Progenitor cell of endocrine pancreas (in vitro differentiated cells): ENCODE results near the gene KCNK3. TPM values are rescaled to one million over a fixed set of nuclear protein-coding genes. Genes with fewer than 3 reads are reported as not detected.

Experiments
- DNase-seq: peaks from one replicate; pipeline ENCODE4 v3.0.0; 2021; ENCODE audit warnings: low spot score; ENCODE audit not compliant: unreplicated experiment
- H3K27ac Mint-ChIP-seq: 2 replicates; pipeline ENCODE4 v1.8.0; 2021; ENCODE audit warnings: mild to moderate bottlenecking, moderate library complexity, mixed read lengths
- H3K27me3 Mint-ChIP-seq: 2 replicates; pipeline ENCODE4 v1.8.0; 2021; ENCODE audit warnings: mixed read lengths
- H3K36me3 Mint-ChIP-seq: 2 replicates; pipeline ENCODE4 v1.8.0; 2022; ENCODE audit warnings: mixed read lengths; ENCODE audit not compliant: insufficient read depth
- H3K4me1 Mint-ChIP-seq: 2 replicates; pipeline ENCODE4 v1.8.0; 2021; ENCODE audit warnings: low read depth, mixed read lengths
- H3K4me3 Mint-ChIP-seq: 2 replicates; pipeline ENCODE4 v1.8.0; 2021; ENCODE audit warnings: low read depth, mild to moderate bottlenecking, moderate library complexity, mixed read lengths
- H3K9me3 Mint-ChIP-seq: 2 replicates; pipeline ENCODE4 v1.8.0; 2021; ENCODE audit warnings: low read depth, mixed read lengths
- total RNA-seq: library from RNA; stranded (reverse); gene quantifications from 2 replicates; pipeline ENCODE4 v1.2.1, GENCODE V29; 2021
- TF ChIP-seq, protein P1 (sequence below): fragments of 200-600 bp; sonication (generic); IDR thresholded peaks from one replicate; pipeline ENCODE4 v1.5.0; 2021; ENCODE audit warnings: antibody characterized with exemption, mild to moderate bottlenecking; ENCODE audit not compliant: unreplicated experiment

KCNK3 gene
- total RNA-seq, 1 donor from 2014 or later: 1.5 TPM

DNA sequence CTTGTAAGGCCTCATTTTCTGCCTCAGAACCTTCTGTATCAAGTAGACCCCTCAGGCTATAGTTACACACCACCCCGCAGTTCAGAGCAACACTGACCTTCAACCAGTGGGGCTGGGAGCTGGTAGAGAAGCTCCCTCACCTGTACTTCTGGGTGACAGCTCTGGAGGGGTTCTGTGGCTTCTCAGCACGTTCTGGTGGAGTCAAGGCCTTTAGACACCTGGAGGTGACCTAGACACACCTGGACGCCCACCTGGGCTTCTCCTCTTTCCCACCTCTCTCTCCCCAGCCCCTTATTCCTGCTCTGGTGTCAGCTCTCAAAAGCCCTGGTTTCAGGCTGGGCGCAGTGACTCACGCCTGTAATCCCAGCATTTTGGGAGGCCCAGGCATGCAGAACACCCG, 44.0 kb upstream of the KCNK3 start:
- Mint-ChIP-seq H3K9me3 (no peaks in the 10 kb centered on the region), H3K4me1 (peaks cover 3% of the 10 kb centered on the region), H3K27me3 (peaks cover 50% of the 10 kb centered on the region), H3K27ac (no peak overlapping the region), H3K4me3 (no peak overlapping the region), H3K36me3 (no peaks in the 10 kb centered on the region)
- DNase-seq: no peak
- TF ChIP-seq, protein P1, sequence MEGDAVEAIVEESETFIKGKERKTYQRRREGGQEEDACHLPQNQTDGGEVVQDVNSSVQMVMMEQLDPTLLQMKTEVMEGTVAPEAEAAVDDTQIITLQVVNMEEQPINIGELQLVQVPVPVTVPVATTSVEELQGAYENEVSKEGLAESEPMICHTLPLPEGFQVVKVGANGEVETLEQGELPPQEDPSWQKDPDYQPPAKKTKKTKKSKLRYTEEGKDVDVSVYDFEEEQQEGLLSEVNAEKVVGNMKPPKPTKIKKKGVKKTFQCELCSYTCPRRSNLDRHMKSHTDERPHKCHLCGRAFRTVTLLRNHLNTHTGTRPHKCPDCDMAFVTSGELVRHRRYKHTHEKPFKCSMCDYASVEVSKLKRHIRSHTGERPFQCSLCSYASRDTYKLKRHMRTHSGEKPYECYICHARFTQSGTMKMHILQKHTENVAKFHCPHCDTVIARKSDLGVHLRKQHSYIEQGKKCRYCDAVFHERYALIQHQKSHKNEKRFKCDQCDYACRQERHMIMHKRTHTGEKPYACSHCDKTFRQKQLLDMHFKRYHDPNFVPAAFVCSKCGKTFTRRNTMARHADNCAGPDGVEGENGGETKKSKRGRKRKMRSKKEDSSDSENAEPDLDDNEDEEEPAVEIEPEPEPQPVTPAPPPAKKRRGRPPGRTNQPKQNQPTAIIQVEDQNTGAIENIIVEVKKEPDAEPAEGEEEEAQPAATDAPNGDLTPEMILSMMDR: no peak

DNA sequence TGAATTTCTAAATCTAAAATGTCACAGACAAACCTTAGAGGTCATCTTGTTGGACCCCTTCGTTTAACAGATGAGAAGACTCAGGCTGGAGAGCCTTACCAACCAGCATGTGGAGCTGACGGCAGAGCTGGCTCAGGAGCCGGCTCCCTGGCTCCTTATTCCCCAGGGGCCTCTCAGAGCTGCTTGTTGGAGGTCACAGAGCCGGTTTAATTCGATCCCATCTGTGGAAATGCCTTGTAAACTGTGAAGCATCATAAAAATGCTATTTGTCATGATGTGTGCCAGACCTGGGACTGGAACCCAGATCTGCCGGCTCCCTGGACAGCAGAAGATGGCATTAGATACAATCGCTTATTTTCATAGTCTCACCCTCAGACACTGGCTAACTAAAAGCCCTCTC, 43.2 kb upstream of the KCNK3 start:
- DNase-seq: peak; percentile 0

GRCh38 chr2:26649992-26650712, 42.4 kb upstream of the KCNK3 start:
- no peak for DNase-seq

More for the DNA sequence above, 43.2 kb upstream of the KCNK3 start:
- Mint-ChIP-seq H3K9me3 (no peaks in the 10 kb centered on the region), H3K27ac (no peak overlapping the region), H3K36me3 (no peaks in the 10 kb centered on the region), H3K4me3 (no peak overlapping the region), H3K4me1 (peaks cover 3% of the 10 kb centered on the region), H3K27me3 (peaks cover 49% of the 10 kb centered on the region)
- TF ChIP-seq, protein P1: no peak

GRCh38 chr2:26650713-26651469, 41.6 kb upstream of the KCNK3 start:
- H3K27ac Mint-ChIP-seq: no peak overlapping the region

More at GRCh38 chr2:26649992-26650712, 42.4 kb upstream of the KCNK3 start:
- Mint-ChIP-seq H3K9me3 (no peaks in the 10 kb centered on the region), H3K27ac (no peak overlapping the region), H3K4me3 (no peak overlapping the region), H3K4me1 (peaks cover 3% of the 10 kb centered on the region), H3K27me3 (peaks cover 43% of the 10 kb centered on the region), H3K36me3 (no peaks in the 10 kb centered on the region)
- TF ChIP-seq, protein P1: no peak

DNA sequence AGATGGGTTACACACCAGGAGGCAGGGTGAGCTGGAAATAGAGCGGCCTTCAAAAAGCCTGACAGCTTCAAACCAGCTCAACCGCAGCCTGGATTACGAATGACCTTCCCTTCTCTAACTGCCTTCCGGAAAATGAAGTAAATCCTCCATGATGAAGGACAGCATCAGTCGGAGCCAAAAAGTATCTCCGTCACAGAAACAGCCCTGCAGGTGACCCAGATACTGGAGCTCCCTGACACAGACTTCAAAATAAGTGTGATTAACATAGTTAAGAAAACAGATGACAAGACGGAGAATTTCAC, 41.1 kb upstream of the KCNK3 start:
- Mint-ChIP-seq H3K4me3 (no peak overlapping the region), H3K27ac (no peak overlapping the region), H3K36me3 (no peaks in the 10 kb centered on the region), H3K27me3 (peaks cover 33% of the 10 kb centered on the region), H3K4me1 (peaks cover 3% of the 10 kb centered on the region), H3K9me3 (no peaks in the 10 kb centered on the region)
- DNase-seq: no peak
- TF ChIP-seq, protein P1: no peak

More at GRCh38 chr2:26650713-26651469, 41.6 kb upstream of the KCNK3 start:
- H3K4me1 Mint-ChIP-seq: peaks cover 3% of the 10 kb centered on the region
- H3K9me3 Mint-ChIP-seq: no peaks in the 10 kb centered on the region
- TF ChIP-seq, protein P1: no peak
- no peak overlapping the region for H3K4me3 Mint-ChIP-seq
- DNase-seq: no peak
- peaks cover 36% of the 10 kb centered on the region for H3K27me3 Mint-ChIP-seq
- no peaks in the 10 kb centered on the region for H3K36me3 Mint-ChIP-seq
